HG02970 (cell line): ENCODE results near the gene CYTH1.

Experiments
- ATAC-seq: cut with Tn5 transposase; IDR thresholded peaks from one replicate; pipeline ENCODE4 v1.9.1; 2021; ENCODE audit warnings: mild to moderate bottlenecking, moderate library complexity, moderate number of reproducible peaks; ENCODE audit not compliant: unreplicated experiment, low FRiP score

Gene CYTH1

DNA sequence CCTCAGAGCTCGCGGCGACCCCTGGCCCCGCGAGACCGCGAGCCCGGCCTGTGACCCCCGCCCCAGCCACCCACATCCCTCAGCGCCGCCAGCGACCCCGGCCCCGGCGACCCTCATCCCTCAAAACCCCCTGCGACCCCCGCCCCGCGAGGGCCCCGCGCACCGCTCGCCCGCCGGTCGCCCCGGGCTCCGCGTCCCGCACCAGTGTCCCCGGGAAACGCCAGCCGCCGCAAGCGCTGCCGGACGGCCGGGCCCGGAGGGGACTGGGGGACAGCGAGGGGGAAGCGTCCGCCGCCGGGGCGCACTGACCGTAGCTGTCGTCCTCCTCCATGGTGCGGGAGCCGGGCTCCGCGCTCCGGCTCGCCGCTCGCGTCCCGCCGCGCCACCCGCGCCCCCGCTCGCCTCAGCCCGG, at the start of gene CYTH1:
TSS of gene CYTH1 (minus strand) at position 381 of the 412 bp plus-strand sequence. CDS start at position 331, 50 bp downstream.
- ATAC-seq: no peak

GRCh38 chr17:78829477-78829876, 47.4 kb upstream of the CYTH1 start:
- no peak for ATAC-seq

- no peak for ATAC-seq
Measured at GRCh38 chr17:78828470-78829185, 46.6 kb upstream of the CYTH1 start.

- no peak for ATAC-seq
Measured at GRCh38 chr17:78826836-78827509, 44.9 kb upstream of the CYTH1 start.

- no peak for ATAC-seq
Measured at GRCh38 chr17:78826421-78826820, 44.3 kb upstream of the CYTH1 start.

- no peak for ATAC-seq
Measured at GRCh38 chr17:78825696-78826095, 43.6 kb upstream of the CYTH1 start.

- ATAC-seq: no peak
Measured at GRCh38 chr17:78824240-78824639, 42.2 kb upstream of the CYTH1 start.

GRCh38 chr17:78823282-78824046, 41.4 kb upstream of the CYTH1 start:
- no peak for ATAC-seq

GRCh38 chr17:78822552-78822951, 40.5 kb upstream of the CYTH1 start:
- no peak for ATAC-seq

- ATAC-seq: no peak
Measured at GRCh38 chr17:78821961-78822360, 39.9 kb upstream of the CYTH1 start.

DNA sequence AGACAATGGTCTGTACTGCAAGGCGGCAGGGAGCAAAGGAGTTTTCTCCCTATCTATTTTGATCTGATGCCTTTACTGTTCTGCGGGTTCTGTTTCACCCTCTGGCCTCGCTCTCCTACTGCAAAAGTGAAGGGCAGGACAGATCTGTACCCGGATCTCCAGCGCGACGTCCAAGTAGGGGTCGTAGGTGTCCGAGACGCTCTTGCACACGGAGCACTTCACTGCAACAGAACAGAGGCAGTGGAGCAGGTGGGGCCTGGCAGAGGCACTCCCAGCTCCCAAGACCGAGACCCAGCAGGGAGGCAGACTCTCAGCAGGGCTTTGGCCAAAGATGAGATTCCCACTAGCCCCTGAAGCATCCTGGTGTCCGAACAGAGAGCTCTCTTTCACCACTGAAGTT, 38.8 kb upstream of the CYTH1 start:
- no peak for ATAC-seq

- ATAC-seq: no peak
Measured at GRCh38 chr17:78819806-78820792, 38.0 kb upstream of the CYTH1 start.

DNA sequence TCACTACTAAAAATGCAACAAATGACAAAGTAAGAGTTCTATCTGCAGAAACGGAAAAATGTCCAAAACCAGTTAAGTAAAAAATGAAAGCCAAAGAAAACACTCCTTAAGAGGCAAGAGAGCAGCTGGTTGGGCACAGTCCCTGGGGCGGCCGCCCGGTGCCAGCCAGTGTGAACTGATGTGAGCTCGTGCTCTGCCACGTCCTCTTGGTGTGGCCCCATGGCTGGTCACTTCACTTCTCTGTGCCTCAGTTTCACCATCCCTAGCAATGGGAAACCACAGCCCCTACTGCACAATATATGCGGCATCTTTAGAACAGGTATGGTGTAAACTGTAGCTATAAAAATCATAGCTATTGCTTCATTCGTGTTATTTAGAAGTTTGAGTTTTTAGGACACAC, 37.3 kb upstream of the CYTH1 start:
- no peak for ATAC-seq

DNA sequence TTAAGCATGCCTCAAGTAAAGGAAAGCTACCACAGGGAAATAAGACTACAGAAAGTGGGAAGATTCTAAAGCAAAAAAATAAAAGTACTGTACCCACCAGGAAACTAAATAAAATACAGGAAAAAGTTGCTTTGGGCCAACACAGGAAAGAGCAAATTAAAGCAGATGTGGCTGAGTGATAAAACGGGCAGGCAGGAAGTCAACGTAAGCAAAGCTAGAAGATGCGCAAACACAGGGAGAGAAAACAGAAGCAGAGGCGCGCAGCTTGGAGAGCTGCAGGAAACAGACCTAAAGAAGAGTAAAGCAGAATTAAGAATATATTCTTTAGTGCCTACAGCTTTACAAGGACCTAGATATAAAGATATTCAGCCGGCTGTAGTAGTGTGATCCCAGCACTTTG, 36.9 kb upstream of the CYTH1 start:
- ATAC-seq: no peak

DNA sequence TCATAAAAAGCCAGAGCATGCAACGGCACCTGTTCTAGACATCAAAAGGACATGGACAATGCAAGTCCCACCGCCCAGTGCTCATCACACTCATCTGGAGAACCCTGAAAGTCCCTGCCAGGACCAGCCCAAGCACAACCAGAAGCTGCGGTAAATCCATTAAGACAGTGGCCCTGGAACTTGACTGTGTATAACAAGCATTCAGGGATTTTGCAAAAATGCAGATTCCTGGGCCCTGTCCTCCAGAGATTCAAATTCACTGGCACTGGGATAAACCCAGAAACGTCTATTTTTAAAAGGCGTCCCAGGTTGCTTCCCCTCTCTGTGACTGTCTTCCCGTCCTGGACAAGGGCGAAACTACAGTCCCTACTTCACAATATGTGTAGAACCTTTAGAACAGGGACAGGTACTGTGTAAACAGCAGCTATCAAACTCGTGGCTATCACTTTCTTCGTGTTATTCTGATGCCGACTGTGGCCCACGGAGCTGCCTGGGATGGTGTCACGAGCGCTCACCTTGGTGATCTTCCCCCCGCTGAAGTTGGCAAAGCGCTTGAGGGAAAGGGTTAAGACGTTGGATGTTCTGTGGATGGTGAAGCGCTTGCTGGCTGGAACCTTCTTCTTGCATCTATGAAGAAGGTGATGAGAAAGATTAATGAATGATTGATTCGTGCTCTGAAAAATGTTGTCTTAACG, 36.2 kb upstream of the CYTH1 start:
- no peak for ATAC-seq

DNA sequence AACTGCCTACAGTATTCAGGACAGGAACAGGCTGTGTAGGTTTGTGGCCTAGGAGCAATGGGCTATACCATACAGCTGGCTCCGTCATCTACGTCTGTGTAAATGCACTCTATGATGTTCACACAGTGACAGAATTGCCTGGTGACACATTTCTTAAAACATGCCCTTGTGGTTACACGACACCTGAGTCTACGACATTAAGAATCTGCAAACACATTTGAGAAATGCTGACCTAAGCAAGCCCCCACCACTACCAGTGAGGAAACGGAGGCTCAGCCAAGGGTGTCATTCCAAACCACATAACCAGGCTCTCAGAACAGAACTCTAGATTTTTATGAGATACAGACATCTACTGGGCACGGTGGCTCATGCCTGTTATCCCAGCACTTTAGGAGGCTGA, 35.0 kb upstream of the CYTH1 start:
- ATAC-seq: no peak

GRCh38 chr17:78815696-78816095, 33.6 kb upstream of the CYTH1 start:
- ATAC-seq: no peak

DNA sequence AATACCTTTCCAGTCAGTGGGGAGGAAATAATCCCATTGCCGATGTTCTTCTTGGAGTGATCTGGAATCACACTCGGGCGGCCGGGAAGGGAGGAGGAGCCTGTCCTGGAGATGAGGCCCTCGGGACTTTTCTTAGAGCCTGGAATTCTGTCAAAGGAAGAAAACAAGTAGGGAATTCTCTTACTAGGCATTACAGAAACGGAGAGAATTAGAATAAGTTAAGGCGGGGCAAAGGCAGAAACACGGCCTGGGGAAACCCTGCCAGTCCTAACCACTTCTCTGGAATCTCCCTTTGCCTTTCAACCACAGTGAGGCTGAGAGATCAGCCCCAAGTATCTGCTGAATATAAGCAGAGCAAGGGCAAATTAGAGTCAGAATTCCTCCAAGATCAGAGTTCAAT, 30.8 kb upstream of the CYTH1 start:
- ATAC-seq: no peak

DNA sequence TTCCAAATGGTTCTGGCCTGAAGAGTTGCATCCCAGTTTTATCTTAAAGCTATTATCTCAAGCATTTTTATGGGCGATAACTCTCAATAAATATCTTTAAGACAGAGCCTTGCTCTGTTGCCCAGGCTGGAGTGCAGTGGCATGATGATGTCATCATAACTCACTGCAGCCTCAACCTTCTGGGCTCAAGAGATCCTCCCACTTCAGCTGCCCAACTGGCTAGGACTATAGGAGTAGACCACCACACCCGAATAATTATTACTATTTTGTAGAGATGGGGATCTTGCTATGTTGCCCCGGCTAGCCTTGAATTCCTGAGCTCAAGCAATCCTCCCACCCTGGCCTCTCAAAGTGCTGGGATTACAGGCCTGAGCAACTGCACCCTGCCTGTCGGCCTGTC, 26.1 kb upstream of the CYTH1 start:
- no peak for ATAC-seq

DNA sequence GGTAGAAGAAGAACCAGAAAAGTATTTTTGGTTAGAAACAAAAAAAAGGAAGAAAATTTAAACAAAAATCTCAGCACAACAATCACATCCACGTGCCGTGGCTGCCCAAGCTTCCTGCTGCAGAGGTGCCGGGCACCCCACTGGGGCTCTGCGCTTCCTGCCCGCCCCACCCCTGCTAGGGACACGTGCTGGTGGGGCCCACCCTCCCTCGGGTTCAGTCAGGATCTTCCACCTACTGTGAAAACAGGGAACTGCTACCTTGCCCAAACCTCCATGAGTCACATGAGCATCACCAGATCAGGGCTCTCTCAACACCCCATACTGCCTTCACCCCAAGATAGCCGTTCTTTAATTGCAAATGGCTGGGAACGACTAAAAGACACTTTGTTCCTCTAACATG, 24.4 kb upstream of the CYTH1 start:
- ATAC-seq: no peak
